ENCODE measurements around the gene SLC30A3. TPM values are rescaled to one million over a fixed set of nuclear protein-coding genes. Genes with fewer than 3 reads are reported as not detected.

SLC30A3 gene
- total RNA-seq, 1 donor from 2014 or later, result 0.08 TPM

- Histone ChIP-seq H3K36me3 (ENCODE audit: control insufficient read depth, insufficient read depth, low read length) (no peaks in the 10 kb centered on the region), H3K4me3 (ENCODE audit: low read depth, low read length) (no peak overlapping the region), H3K27me3 (ENCODE audit: control insufficient read depth, insufficient read depth, low read length) (peaks cover 74% of the 10 kb centered on the region)
- TF ChIP-seq CTCF (IDR thresholded peaks at IDR 0.05; ENCODE audit: insufficient read depth, low read length, poor library complexity, severe bottlenecking), result no peak
- no peak for DNase-seq (ENCODE audit: low read depth)
Observed at GRCh38 chr2:27264253-27264752, 1.5 kb upstream of the SLC30A3 start.

GRCh38 chr2:27263287-27264252 is 723 bp upstream of the SLC30A3 start:
- H3K4me3 ChIP-seq (ENCODE audit: low read depth, low read length), result no peak overlapping the region
- no peak for TF ChIP-seq CTCF (IDR thresholded peaks at IDR 0.05; ENCODE audit: insufficient read depth, low read length, poor library complexity, severe bottlenecking)
- no peaks in the 10 kb centered on the region for H3K36me3 ChIP-seq (ENCODE audit: control insufficient read depth, insufficient read depth, low read length)
- H3K27me3 ChIP-seq (ENCODE audit: control insufficient read depth, insufficient read depth, low read length), result peaks cover 79% of the 10 kb centered on the region
- no peak for DNase-seq (ENCODE audit: low read depth)

- no peak for TF ChIP-seq CTCF (IDR thresholded peaks at IDR 0.05; ENCODE audit: insufficient read depth, low read length, poor library complexity, severe bottlenecking)
- no peak overlapping the region for H3K4me3 ChIP-seq (ENCODE audit: low read depth, low read length)
- H3K36me3 ChIP-seq (ENCODE audit: control insufficient read depth, insufficient read depth, low read length), result no peaks in the 10 kb centered on the region
- peaks cover 82% of the 10 kb centered on the region for H3K27me3 ChIP-seq (ENCODE audit: control insufficient read depth, insufficient read depth, low read length)
- no peak for DNase-seq (ENCODE audit: low read depth)
Observed at GRCh38 chr2:27261926-27262298, 935 bp downstream of the SLC30A3 start.

GRCh38 chr2:27261241-27261925 is 1.5 kb downstream of the SLC30A3 start:
- peaks cover 84% of the 10 kb centered on the region for H3K27me3 ChIP-seq (ENCODE audit: control insufficient read depth, insufficient read depth, low read length)
- H3K4me3 ChIP-seq (ENCODE audit: low read depth, low read length), result no peak overlapping the region
- no peaks in the 10 kb centered on the region for H3K36me3 ChIP-seq (ENCODE audit: control insufficient read depth, insufficient read depth, low read length)
- no peak for DNase-seq (ENCODE audit: low read depth)
- no peak for TF ChIP-seq CTCF (IDR thresholded peaks at IDR 0.05; ENCODE audit: insufficient read depth, low read length, poor library complexity, severe bottlenecking)

- peaks cover 68% of the 10 kb centered on the region for H3K27me3 ChIP-seq (ENCODE audit: control insufficient read depth, insufficient read depth, low read length)
- no peak for DNase-seq (ENCODE audit: low read depth)
- no peak for TF ChIP-seq CTCF (IDR thresholded peaks at IDR 0.05; ENCODE audit: insufficient read depth, low read length, poor library complexity, severe bottlenecking)
- no peak overlapping the region for H3K4me3 ChIP-seq (ENCODE audit: low read depth, low read length)
- no peaks in the 10 kb centered on the region for H3K36me3 ChIP-seq (ENCODE audit: control insufficient read depth, insufficient read depth, low read length)
Observed at GRCh38 chr2:27258051-27258450, 4.8 kb downstream of the SLC30A3 start.

All from kidney epithelial cell (primary cell).